Suprapubic skin (tissue), 4 donors: ENCODE data around the gene DSCAML1.

Experiments
- POLR2A ChIP-seq, 2 donors: fragments of 450-650 bp; IDR thresholded peaks; one replicate each; pipeline ENCODE4 v1.6.1; 2017; ENCODE audit warnings: antibody characterized with exemption in 2 of 2, mild to moderate bottlenecking in 2 of 2, moderate library complexity in 2 of 2
- POLR2AphosphoS5 ChIP-seq, 3 donors: sonication (generic); formaldehyde crosslinking; IDR thresholded peaks; one replicate each; pipeline ENCODE4 v1.6.1; 2017; ENCODE audit warnings: antibody characterized with exemption in 3 of 3
- TF ChIP-seq, protein P1 (sequence below), 2 donors: fragments of 200-600 bp in 1 of 2; fragments of 450-650 bp in 1 of 2; sonication (generic) in 1 of 2; IDR thresholded peaks; one replicate each; pipeline ENCODE4 v1.5.1; 2016 to 2019; ENCODE audit warnings: antibody characterized with exemption in 2 of 2, mild to moderate bottlenecking in 1 of 2, moderate library complexity in 1 of 2

DNA sequence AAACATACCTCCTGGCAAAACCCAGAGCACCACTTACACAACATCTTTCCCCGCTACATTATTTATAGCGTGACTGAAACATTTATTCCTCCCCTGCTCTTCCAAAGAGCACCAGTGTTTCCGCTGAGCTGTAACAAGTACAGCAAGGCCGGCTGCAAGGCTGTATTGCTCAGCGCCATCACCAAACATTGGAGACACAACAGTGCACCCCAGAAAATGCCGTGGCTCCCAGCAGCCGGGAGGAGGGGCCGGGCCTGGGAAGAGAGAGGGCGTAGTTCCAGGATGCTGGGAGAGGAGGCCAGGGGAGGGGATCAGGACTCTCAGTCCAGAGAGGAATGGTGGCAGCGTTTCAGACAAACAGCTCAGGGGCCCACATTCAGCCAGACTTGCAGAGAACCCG lies 133.2 kb downstream of the DSCAML1 start:
- TF ChIP-seq POLR2AphosphoS5 (IDR thresholded peaks at IDR 0.05) (no peak), POLR2A (IDR thresholded peaks at IDR 0.05) (no peak)
- TF ChIP-seq, protein P1, sequence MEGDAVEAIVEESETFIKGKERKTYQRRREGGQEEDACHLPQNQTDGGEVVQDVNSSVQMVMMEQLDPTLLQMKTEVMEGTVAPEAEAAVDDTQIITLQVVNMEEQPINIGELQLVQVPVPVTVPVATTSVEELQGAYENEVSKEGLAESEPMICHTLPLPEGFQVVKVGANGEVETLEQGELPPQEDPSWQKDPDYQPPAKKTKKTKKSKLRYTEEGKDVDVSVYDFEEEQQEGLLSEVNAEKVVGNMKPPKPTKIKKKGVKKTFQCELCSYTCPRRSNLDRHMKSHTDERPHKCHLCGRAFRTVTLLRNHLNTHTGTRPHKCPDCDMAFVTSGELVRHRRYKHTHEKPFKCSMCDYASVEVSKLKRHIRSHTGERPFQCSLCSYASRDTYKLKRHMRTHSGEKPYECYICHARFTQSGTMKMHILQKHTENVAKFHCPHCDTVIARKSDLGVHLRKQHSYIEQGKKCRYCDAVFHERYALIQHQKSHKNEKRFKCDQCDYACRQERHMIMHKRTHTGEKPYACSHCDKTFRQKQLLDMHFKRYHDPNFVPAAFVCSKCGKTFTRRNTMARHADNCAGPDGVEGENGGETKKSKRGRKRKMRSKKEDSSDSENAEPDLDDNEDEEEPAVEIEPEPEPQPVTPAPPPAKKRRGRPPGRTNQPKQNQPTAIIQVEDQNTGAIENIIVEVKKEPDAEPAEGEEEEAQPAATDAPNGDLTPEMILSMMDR (IDR thresholded peaks at IDR 0.05): no peak
